Metanephros (tissue), 1 donor: Measurements from ENCODE around the gene C1GALT1. TPM values are rescaled to one million over a fixed set of nuclear protein-coding genes. Genes with fewer than 3 reads are reported as not detected.

ENCODE experiments used
- total RNA-seq: library from RNA; depleted of rRNA; stranded (reverse); fragments of >200 nt; gene quantifications from one replicate; pipeline ENCODE4 v1.2.3, GENCODE V29; 2014

Gene C1GALT1
- 30.9 TPM for total RNA-seq

GRCh38 chr7:7182156-7183060, at the start of gene C1GALT1:
C1GALT1 (plus strand) TSS chr7:7182544; CDS start chr7:7234320, 51,776 bp downstream.

